HFF-Myc (cell line): Measurements from ENCODE around the gene STX4.

Experiments used
- DNase-seq: peaks from one replicate; pipeline ENCODE4 v3.0.0-alpha.2; 2011; ENCODE audit warnings: low read depth; ENCODE audit errors: extremely low read depth
- H3K4me3 ChIP-seq: replicated peaks from 2 replicates; pipeline ENCODE4 v1.5.1; 2011; ENCODE audit warnings: low read depth, mild to moderate bottlenecking, control low read depth, low read length
- TF ChIP-seq, protein P1 (sequence below): IDR thresholded peaks from 2 replicates; pipeline ENCODE4 v1.5.1; 2012; ENCODE audit warnings: mild to moderate bottlenecking, low read depth, low read length, control low read depth; ENCODE audit errors: missing control alignments

Gene STX4

DNA sequence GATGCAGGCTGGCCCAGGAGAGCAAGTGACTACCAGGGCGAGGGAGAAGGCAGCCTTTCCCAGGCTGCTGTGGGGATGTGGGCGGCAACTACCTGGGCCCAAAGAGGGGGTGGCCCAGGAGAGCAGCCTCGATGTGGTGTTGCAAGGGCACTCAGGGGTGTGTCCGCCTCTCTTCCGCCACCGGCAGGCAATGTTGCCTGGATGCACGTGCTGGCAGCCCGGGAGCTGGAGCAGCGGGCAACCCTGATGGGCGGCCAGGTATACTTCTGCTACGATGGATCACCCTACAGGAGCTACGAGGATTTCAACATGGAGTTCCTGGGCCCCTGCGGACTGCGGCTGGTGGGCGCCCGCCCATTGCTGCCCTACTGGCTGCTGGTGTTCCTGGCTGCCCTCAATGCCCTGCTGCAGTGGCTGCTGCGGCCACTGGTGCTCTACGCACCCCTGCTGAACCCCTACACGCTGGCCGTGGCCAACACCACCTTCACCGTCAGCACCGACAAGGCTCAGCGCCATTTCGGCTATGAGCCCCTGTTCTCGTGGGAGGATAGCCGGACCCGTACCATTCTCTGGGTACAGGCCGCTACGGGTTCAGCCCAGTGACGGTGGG lies 45.7 kb upstream of the STX4 start:
- H3K4me3 ChIP-seq, result no peak overlapping the region
- no peak for DNase-seq
- TF ChIP-seq, protein P1, sequence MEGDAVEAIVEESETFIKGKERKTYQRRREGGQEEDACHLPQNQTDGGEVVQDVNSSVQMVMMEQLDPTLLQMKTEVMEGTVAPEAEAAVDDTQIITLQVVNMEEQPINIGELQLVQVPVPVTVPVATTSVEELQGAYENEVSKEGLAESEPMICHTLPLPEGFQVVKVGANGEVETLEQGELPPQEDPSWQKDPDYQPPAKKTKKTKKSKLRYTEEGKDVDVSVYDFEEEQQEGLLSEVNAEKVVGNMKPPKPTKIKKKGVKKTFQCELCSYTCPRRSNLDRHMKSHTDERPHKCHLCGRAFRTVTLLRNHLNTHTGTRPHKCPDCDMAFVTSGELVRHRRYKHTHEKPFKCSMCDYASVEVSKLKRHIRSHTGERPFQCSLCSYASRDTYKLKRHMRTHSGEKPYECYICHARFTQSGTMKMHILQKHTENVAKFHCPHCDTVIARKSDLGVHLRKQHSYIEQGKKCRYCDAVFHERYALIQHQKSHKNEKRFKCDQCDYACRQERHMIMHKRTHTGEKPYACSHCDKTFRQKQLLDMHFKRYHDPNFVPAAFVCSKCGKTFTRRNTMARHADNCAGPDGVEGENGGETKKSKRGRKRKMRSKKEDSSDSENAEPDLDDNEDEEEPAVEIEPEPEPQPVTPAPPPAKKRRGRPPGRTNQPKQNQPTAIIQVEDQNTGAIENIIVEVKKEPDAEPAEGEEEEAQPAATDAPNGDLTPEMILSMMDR, result no peak

DNA sequence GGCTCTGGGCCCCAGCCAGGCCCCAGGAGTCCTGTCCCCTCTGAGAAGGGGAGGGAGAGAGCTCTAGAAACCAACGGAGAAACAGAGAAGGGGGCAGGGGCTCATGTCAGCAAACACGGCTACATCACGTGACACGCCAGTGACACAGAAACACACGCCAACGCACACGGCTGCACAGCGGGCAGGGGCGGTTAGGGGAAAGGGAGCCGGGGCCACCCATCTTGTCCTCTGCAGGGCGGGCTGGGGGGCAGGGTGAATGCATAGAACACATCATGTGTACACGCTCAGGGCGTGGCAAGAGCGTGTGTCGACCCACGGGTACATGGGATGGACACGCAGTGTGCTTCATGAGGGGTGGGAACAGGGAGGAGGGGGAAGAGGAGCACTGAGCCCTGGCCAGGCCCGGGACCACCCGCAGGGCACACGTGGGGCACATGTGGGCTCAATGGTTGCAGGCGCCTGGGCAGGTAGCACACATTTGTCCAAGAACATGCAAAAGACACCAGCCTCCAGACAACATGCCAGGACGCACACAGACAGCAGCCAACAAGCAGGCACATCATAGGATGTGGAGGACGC lies 43.8 kb upstream of the STX4 start:
- TF ChIP-seq, protein P1, result no peak

DNA sequence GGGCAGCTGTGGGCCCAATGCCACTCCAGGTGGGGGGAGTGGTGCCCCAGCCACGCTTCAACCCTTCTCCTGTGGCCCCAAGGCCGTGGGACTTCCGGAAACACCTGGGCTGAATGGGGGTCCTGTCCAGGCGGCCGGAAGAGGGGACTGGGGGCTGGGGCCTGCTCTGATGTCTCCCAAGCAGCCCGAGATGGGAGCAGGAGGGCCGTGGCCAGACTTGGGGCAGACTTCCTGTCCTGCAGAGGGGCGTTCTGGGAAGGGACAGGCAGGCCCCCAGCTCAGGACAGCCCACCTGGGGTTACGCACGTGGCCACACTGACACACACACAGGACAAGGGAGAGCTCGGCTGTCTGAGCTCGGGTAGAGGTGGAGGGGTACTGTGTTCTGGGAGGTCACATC lies 43.3 kb upstream of the STX4 start:
- TF ChIP-seq, protein P1, result no peak
- H3K4me3 ChIP-seq, result no peak overlapping the region
- no peak for DNase-seq

More for the DNA sequence above, 43.8 kb upstream of the STX4 start:
- no peak overlapping the region for H3K4me3 ChIP-seq
- no peak for DNase-seq

DNA sequence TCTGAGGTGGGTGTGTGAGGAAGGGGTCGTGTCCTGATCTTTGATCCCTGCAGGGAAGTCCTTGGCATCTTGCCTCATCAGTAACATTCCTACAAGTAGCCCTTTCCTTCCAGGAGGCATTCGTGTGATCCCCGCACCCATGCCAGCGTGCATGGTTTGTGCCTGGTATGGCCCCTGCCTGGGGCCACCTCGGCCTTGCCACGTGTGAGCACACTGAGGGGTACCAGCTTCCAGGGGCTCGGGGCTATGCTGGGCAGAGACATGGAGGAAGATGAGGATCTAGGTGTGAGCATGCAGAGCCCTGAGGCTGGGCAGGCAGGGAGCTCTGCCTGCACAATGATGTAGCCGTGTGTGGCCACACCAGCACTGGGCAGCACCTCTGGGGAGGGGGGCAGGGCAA lies 42.3 kb upstream of the STX4 start:
- H3K4me3 ChIP-seq, result no peak overlapping the region
- no peak for DNase-seq
- TF ChIP-seq, protein P1, result no peak

DNA sequence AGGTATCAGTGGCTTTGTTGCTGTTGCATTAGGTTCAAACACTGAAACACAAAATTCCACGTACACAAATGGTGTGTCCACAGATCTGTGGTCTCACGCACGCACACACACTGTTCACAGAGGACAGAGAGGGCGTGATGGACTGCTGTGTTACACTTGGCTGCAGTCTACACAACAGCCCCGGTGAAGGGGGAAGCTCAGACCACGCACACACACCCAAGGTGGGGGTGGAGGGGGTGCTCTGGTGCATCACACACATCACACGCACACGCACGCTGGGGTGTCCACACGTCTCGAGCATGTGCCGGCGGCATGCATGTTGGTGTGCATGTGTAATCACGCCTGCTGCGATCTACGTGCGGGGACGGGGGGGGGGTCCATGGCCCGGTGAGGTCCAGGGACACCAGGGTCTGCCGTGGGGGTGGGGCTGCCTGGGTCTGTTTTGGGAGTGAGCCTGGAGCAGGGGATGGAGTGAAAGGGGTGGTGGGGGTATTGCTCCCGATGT lies 41.0 kb upstream of the STX4 start:
- no peak for DNase-seq
- TF ChIP-seq, protein P1, result no peak

DNA sequence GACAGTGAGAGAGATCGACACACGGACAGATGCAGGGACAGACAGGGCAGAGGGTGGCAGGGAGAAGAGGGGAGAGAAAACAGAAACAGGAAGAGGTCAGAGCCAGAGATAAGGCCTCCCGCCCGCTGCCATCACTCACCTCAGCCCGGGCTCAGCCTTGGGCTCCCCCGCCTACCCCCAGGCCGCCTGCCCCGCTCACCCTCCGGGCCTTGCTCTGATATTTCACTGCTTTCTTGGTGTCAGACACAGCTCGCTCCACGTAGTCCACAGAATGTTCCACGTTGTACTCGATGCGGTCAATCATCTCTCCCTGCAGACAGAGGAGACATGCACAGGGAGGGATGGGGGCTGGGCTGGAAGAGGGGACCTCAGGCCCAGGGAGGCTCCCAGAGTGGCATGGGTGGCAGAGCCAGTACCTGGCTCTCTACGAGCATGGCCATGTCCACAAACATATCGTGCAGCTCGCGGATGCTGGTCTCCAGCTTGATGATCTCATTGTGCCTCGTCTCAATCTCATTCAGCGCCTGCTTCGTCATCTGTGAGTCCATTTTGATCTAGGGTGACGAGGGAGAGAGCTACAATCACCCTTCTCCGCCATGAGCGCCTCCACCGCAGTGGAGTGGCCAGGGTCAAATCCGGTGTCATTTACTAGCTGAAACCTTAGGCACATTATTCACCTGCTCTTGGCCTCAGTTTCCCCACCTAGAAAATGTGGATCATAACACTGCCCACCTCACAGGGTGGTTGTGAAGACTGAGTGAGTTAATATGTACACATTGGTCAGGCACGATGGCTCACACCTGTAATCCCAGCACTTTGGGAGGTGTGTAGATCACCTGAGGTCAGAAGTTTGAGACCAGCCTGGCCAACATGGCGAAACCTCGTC lies 40.2 kb upstream of the STX4 start:
- no peak for DNase-seq
- no peak overlapping the region for H3K4me3 ChIP-seq
- TF ChIP-seq, protein P1, result no peak

More for the DNA sequence above, 41.0 kb upstream of the STX4 start:
- no peak overlapping the region for H3K4me3 ChIP-seq
